ENCODE measurements around the gene C20orf144.

Gene C20orf144

DNA sequence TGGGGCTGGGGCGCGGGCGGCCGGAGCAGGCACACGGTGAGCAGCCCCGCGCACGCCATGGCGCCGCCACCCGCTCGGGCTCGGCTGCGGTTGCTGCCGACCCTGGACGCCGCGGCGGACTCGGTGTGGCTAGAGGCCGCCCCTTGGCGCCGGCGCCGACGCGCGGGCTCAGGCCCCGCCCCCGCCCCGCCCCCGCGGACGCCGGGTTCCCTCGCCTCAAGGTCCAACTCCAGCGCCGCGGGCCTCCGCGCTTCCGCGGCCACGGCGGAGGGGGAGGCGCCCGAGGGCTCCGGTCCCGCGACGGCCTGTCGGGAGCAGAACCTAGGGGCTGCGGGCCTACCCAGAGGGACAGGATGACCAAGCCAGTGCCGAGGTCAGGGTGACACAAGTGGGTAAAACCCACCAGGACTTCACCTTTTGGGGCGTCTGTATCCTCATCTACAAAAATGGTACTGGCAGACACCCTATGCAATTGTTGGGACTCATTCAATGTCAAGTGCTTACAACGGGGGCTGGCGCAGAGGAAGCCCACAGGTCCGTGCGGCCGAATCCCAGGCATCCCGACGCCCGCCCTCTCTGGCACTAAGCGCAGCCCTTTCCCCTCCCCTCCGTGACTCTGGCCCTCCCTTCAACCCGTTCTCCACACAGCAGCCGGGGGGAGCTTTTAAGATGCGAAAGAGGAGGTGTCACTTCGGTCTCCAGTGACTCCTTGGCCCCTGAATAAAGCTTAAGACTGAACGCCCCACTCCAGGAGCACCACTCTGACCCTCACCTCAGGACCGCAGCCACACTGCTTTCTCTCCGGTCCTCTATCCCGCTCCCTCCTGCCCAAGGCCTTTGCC is 12.4 kb downstream of the C20orf144 start, which contains the start of gene NECAB3:
NECAB3 (minus strand) TSS at position 135 of the 842 bp plus-strand sequence; CDS start at position 59, 76 bp downstream.
- Histone ChIP-seq H3F3A (ENCODE audit: low read depth) (no peaks in the 10 kb centered on the region), H3K36me3 (ENCODE audit: insufficient read depth, low read length) (peaks cover 34% of the 10 kb centered on the region; the same call in 1 of the 2 replicates), H3K27me3 (ENCODE audit: insufficient read depth, low read length, poor library complexity, severe bottlenecking) (no peaks in the 10 kb centered on the region), H3K9me3 (ENCODE audit: insufficient read depth, low read depth, low read length) (no peaks in the 10 kb centered on the region), H3K4me1 (ENCODE audit: insufficient read depth, low read length, poor library complexity, severe bottlenecking) (peaks cover 20% of the 10 kb centered on the region), H3K4me3 (ENCODE audit: low read length, poor library complexity, severe bottlenecking) (peak within 1 kb of the TSS; percentile 94), H3K79me2 (ENCODE audit: insufficient read depth, low read length) (peaks cover 10% of the 10 kb centered on the region), H4K20me1 (ENCODE audit: insufficient read depth, low read length, poor library complexity, severe bottlenecking) (peaks cover 3% of the 10 kb centered on the region), H2AFZ (ENCODE audit: low read length) (peak within 1 kb of the TSS; percentile 83), H3K9me2 (replicated peaks; ENCODE audit: low read depth, low read length) (no peaks in the 10 kb centered on the region), H3K9ac (ENCODE audit: low read depth, low read length, poor library complexity, severe bottlenecking) (peak within 1 kb of the TSS; percentile 91), H3K4me2 (ENCODE audit: low read depth, low read length, poor library complexity, severe bottlenecking) (peak within 1 kb of the TSS; percentile 97)
- no peak for TF ChIP-seq EZH2phosphoT487 (IDR thresholded peaks at IDR 0.05; ENCODE audit: borderline replicate concordance)
- TF ChIP-seq, protein P1, sequence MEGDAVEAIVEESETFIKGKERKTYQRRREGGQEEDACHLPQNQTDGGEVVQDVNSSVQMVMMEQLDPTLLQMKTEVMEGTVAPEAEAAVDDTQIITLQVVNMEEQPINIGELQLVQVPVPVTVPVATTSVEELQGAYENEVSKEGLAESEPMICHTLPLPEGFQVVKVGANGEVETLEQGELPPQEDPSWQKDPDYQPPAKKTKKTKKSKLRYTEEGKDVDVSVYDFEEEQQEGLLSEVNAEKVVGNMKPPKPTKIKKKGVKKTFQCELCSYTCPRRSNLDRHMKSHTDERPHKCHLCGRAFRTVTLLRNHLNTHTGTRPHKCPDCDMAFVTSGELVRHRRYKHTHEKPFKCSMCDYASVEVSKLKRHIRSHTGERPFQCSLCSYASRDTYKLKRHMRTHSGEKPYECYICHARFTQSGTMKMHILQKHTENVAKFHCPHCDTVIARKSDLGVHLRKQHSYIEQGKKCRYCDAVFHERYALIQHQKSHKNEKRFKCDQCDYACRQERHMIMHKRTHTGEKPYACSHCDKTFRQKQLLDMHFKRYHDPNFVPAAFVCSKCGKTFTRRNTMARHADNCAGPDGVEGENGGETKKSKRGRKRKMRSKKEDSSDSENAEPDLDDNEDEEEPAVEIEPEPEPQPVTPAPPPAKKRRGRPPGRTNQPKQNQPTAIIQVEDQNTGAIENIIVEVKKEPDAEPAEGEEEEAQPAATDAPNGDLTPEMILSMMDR (conservative IDR thresholded peaks at IDR 0.05; ENCODE audit: low read length): no peak

- Histone ChIP-seq H3K27me3 (ENCODE audit: insufficient read depth, low read length, poor library complexity, severe bottlenecking) (no peaks in the 10 kb centered on the region), H3K79me2 (ENCODE audit: insufficient read depth, low read length) (peaks cover 14% of the 10 kb centered on the region), H4K20me1 (ENCODE audit: insufficient read depth, low read length, poor library complexity, severe bottlenecking) (peaks cover 4% of the 10 kb centered on the region), H3K4me2 (ENCODE audit: low read depth, low read length, poor library complexity, severe bottlenecking) (peak overlapping the region; percentile 97), H3K4me3 (ENCODE audit: low read length, poor library complexity, severe bottlenecking) (no peak overlapping the region), H3K9me3 (ENCODE audit: insufficient read depth, low read depth, low read length) (no peaks in the 10 kb centered on the region), H3F3A (ENCODE audit: low read depth) (no peaks in the 10 kb centered on the region), H3K9ac (ENCODE audit: low read depth, low read length, poor library complexity, severe bottlenecking) (no peak overlapping the region), H3K4me1 (ENCODE audit: insufficient read depth, low read length, poor library complexity, severe bottlenecking) (peaks cover 23% of the 10 kb centered on the region), H3K9me2 (replicated peaks; ENCODE audit: low read depth, low read length) (no peaks in the 10 kb centered on the region), H2AFZ (ENCODE audit: low read length) (no peak overlapping the region), H3K36me3 (ENCODE audit: insufficient read depth, low read length) (peaks cover 40% of the 10 kb centered on the region; the same call in 1 of the 2 replicates)
- TF ChIP-seq, protein P1 (conservative IDR thresholded peaks at IDR 0.05; ENCODE audit: low read length): no peak
- no peak for TF ChIP-seq EZH2phosphoT487 (IDR thresholded peaks at IDR 0.05; ENCODE audit: borderline replicate concordance)
Observed at GRCh38 chr20:33675136-33675959, 13.2 kb downstream of the C20orf144 start.

DNA sequence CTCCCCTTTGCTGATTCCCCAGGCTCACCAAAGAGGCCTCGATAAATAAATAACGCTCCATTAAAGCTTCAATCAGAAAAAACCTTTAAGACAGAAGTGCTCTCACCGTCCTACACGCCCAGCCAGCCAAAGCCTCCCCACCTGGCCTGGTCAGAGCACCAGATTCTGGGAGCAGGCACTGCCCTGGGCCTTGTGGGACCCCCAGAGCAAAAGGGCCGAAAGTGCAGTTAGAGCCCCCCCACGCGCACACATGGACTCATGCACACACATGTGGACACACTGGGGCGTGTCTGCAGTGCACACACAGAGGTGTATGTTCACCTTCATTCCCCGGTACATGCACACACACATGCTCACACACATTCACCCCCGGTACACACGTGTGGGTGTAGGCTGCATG is 14.0 kb downstream of the C20orf144 start:
- peaks cover 22% of the 10 kb centered on the region for H3K79me2 ChIP-seq (ENCODE audit: insufficient read depth, low read length)
- peaks cover 12% of the 10 kb centered on the region for H4K20me1 ChIP-seq (ENCODE audit: insufficient read depth, low read length, poor library complexity, severe bottlenecking)
- no peaks in the 10 kb centered on the region for H3K9me3 ChIP-seq (ENCODE audit: insufficient read depth, low read depth, low read length)
- H3K4me3 ChIP-seq (ENCODE audit: low read length, poor library complexity, severe bottlenecking): no peak overlapping the region
- no peak overlapping the region for H2AFZ ChIP-seq (ENCODE audit: low read length)
- H3K36me3 ChIP-seq (ENCODE audit: insufficient read depth, low read length): peaks cover 40% of the 10 kb centered on the region; the same call in 1 of the 2 replicates
- TF ChIP-seq EZH2phosphoT487 (IDR thresholded peaks at IDR 0.05; ENCODE audit: borderline replicate concordance): no peak
- TF ChIP-seq, protein P1 (conservative IDR thresholded peaks at IDR 0.05; ENCODE audit: low read length): no peak
- no peak overlapping the region for H3K4me2 ChIP-seq (ENCODE audit: low read depth, low read length, poor library complexity, severe bottlenecking)
- no peaks in the 10 kb centered on the region for H3K27me3 ChIP-seq (ENCODE audit: insufficient read depth, low read length, poor library complexity, severe bottlenecking)
- H3K9me2 ChIP-seq (replicated peaks; ENCODE audit: low read depth, low read length): no peaks in the 10 kb centered on the region
- H3F3A ChIP-seq (ENCODE audit: low read depth): no peaks in the 10 kb centered on the region
- no peak overlapping the region for H3K9ac ChIP-seq (ENCODE audit: low read depth, low read length, poor library complexity, severe bottlenecking)
- peaks cover 26% of the 10 kb centered on the region for H3K4me1 ChIP-seq (ENCODE audit: insufficient read depth, low read length, poor library complexity, severe bottlenecking)
